DMS153 (cell line): ENCODE measurements around the gene OTUD7B.
"Not testable (repeated sequence)": the region's sequence is repeated elsewhere in the genome, so short reads cannot be mapped to it uniquely, and the experiment has no call there.

Source experiments
- DNase-seq: peaks from one replicate; lab custom pipeline; 2025; lab: John Stamatoyannopoulos, UW

OTUD7B gene

DNA sequence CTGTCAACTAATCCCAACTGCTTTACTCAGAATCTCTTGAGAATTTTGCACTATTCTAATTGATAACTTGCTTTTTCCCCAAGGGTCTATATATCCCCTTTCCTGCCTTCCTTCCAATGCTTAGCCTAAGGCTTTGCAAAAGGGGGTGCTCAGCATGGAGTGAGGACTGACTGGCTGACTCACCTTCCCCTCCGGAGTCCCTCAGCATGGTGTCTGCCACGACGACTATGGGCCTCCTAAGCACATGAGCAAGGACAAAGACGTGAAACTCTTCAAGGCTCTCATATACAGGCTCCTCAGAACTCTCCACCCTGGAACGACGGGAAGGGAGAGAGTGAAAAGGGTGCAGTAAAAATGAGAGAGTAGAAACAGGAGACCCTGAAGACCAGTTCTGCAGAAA lies 60.6 kb downstream of the OTUD7B start:
- no peak for DNase-seq

GRCh38 chr1:149945206-149945605 lies 65.3 kb downstream of the OTUD7B start:
- DNase-seq: no peak

GRCh38 chr1:149942885-149943284 lies 67.6 kb downstream of the OTUD7B start:
- DNase-seq: no peak

DNA sequence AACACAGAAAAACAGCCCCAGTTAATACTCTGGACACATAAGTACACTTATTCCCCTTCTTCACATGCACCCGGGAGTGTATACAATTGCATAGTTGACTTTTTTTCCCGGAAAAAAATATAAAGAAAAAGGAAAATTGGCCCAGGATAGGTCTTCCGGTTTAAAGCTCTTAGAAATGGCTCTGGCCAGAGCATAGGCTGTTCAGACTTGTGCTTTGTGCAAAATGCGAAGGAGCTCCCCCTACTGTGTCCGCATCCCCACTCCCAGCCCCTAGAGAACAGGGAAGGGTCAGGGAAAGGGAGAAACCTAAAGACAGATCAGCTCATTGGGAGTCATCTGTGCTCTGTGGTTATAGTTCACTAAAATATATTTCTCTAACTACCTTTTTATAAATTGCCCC lies 68.3 kb downstream of the OTUD7B start:
- no peak for DNase-seq

- DNase-seq: no peak
Observed at GRCh38 chr1:149940427-149940826, 70.1 kb downstream of the OTUD7B start.

- not testable (repeated sequence) for DNase-seq
Observed at GRCh38 chr1:149938668-149939003, 71.9 kb downstream of the OTUD7B start.

DNA sequence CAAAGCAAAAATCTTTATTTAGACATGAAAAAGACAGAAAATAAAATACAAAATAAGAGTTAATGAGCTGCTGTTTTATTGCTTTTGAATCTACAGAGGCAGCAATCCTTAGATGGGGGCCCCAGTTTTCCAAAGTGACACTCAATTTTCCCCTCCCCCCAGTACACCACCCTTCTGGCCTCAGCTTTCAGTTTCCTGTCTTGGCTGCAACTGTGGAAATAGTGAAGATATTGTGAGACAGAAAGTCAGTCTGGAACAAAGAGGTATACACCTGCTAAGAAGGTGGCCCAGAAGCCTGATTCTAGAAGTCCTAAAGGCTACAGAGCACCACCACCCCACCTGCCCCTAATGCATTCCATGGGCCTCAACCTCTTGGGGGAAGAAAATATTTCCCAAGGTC lies 72.8 kb downstream of the OTUD7B start:
- DNase-seq: no peak

- DNase-seq: peak; percentile 74
Observed at GRCh38 chr1:149936992-149937705, 73.4 kb downstream of the OTUD7B start.

DNA sequence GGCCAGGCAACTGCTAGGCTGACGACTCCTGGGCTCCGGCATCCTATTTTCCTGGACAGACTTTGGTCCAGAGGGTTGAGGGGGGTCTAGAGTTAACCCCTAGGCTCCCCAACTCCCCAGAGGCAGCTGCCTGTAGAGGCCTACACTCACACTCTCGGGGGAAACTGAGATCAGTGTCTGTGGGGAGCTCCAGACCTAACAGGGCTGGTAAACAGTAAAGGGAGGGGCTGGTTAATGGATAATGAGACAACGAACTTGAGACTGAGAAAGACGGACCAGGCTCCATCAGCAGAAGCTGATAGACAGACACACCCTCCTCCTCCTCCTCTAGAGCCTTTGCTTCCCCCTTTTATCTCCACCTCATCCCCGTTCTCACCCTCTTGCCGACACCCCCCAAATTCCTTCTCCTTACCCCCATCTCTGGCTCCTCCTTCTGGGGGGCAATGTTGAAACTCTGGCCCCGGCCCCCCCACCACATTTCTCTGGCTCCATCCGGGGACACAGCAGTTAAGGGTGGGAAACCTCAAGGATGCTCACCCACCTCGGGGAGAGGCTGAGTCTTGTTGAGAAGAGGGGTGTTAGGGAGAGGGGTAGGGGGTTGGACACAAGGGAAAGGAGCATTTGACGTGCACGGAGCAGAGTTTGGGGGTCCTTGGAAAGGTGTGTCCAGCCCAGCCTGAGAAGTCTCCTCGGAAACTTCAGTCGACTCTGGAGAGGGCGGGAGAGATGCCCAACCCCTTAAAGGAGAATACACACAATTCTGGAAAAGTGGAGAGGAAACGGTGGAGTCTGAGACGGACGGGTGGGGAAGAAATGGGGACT lies 74.1 kb downstream of the OTUD7B start, which contains the start of gene MTMR11:
TSS of gene MTMR11 (minus strand) at position 710 of the 822 bp plus-strand sequence. CDS start at position 478, 232 bp downstream.
- no peak for DNase-seq

DNA sequence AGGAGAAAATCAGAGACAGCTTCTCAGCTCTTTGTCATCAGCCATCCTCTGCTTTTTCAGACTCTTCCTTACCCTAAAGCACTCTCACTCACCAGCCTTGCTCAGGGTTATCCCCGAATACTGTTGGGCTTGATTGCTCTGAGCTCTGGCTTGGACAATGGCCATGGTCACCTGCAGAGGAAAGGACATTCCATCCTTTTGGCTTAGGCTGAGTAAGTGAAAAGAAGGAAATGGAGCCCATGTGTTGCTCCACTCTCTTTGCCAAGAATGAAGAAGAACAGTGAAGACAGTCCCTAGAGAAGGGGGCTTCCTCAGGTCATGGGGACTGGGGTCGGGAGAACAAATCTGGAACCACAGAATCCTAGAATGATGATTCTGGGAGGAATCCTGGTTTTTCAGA lies 76.2 kb downstream of the OTUD7B start:
- no peak for DNase-seq

DNA sequence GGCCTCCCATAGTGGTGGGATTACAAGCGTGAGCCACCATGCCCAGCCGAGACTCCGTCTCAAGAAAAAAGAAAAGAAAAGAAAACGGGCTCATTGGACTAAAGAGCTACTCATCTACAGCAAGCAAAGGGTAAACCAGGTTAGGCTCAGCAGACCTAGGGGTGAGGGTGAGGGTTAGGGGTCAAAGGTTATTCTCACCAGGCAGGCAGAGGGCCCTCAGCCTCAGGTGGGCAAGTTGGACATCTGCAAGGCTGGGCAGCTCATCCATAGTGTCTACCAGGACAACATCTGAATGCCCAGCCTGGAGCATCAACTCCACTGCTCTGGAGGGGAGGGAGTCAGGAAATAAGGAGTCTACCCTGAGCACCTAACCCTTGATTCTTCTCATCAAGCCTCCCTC lies 77.3 kb downstream of the OTUD7B start:
- DNase-seq: no peak

- no peak for DNase-seq
Observed at GRCh38 chr1:149932474-149932873, 78.1 kb downstream of the OTUD7B start.

DNA sequence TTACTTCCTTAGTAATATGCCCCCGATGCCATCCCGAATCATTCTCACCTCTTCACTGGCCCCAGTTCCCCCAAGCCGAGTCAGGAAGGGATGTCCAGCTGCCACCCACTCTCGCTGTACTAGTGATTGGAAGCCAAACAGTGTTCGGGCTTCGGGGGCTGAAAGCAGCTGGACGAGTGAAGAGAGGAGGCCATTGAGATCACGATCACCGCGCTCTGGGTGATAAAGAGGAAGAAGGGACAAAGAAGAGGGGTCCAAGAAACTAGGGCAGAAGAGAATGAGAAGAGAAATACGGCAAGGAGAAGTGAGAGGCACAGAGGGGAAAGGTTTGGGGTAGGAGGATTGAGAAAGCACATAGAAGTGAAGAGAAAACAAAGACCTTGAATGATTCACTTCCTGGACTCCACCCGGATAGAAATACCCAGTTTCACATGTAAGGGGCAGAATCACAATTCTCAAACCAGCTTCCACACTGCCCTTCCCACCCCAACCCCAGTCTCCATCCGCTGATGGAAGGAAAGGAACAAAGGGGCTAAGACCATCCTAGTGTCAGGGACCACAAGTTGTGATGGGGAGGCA lies 79.2 kb downstream of the OTUD7B start:
- DNase-seq: no peak

DNA sequence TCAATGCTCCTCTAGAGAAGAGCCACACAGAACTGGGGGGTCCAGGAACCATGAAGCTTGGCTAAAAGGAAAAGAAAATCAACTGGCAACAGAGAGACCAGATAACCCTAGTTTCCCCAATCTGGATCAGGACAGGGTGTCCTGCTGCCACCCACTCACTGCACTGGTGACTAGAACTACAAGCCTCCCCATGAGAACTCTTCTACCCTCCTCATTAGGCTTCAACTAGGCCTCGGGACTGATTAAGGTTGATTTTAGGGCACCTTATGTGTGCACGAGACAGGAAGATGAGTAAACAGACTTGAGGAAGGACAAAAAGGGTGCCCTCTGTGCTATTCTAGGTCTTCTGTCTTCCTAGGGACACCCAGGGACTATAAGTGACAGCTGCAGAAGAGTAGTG lies 80.7 kb downstream of the OTUD7B start:
- no peak for DNase-seq

- DNase-seq: no peak
Observed at GRCh38 chr1:149928401-149928724, 82.2 kb downstream of the OTUD7B start.

DNA sequence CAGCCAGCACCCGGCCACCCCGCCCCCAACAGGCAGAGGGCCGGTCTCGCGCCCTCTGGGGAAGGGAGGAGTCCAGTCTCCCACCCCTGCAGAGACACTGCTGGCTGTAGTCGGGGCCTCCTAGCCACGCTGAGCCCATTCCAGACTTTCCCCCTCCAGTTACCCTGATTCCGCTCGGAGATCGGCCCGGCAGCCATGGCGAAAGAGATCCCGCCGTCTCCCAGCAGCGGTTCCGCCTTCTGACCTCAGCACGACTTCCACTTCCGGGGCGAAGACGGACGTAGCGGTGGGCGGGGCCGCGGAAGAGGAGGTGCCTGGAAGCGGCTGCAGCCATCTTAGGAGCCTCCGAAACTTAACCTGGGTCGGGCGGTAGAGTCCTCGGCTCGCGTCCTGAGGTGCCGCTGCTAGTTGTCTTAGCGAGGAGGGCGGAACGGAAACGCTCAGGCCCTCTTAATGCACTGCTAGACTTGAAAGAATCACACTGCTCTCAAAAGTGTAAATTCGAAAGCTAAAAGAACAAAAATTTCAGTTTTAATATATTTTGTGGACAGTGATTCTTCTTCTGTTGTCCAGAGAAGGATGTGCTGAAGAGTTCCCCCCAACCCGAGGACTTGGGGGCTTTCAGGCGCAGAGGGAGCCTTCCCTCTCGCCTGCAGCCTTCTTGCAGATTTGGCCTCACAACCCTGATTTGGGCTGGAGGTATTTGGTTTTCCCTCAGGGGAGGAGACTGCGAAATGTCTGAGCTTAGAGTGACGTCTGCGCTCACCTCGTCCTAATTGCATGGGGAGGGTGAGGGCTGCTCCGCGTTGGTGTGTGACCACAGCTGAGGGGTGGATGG lies 82.7 kb downstream of the OTUD7B start, which contains the start of gene SF3B4:
TSS of gene SF3B4 (minus strand) at position 241 of the 838 bp plus-strand sequence. CDS start at position 197, 44 bp downstream.
- DNase-seq: peak; percentile 94

GRCh38 chr1:149927056-149927562 lies 83.4 kb downstream of the OTUD7B start:
- DNase-seq: no peak

DNA sequence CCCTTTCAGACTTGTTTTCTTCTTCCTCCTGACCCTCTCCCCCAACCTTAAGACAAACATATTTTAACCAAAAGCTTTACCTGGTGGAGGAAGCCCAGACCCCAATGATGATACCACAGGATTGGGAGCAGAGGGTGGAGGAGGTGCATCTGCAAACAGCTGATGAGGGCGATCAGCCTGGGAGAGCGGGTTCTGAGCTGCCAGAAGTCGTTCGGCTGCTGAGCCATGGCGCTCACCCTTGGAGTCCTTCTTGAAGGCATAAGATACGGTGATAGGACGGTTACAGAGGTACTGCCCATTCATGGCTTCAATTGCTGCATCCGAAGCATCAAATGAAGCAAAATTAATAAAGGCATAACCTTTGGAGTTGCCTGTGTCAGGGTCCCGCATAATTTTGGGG lies 84.2 kb downstream of the OTUD7B start:
- no peak for DNase-seq

GRCh38 chr1:149925751-149926150 lies 84.8 kb downstream of the OTUD7B start:
- no peak for DNase-seq

DNA sequence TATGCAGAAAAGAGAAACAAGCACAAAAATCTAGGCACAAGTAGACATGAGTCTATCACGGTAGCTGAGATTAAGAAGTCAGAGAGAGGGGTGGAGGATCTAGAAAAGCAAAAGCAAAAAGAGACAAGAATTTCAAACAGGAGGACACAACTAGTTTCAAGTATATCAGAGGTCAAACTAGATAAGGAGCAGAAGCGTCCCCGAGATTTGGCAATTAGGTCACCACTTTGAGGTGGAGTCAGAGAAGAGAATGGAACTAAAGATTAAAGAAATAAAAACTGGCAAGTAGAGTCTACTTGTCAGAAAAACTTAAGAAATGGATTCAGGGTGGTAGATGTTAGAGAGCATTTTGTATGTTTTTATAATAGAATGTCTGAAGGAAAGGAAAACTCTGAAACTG lies 85.2 kb downstream of the OTUD7B start:
- no peak for DNase-seq

GRCh38 chr1:149923626-149924025 lies 86.9 kb downstream of the OTUD7B start:
- DNase-seq: no peak

DNA sequence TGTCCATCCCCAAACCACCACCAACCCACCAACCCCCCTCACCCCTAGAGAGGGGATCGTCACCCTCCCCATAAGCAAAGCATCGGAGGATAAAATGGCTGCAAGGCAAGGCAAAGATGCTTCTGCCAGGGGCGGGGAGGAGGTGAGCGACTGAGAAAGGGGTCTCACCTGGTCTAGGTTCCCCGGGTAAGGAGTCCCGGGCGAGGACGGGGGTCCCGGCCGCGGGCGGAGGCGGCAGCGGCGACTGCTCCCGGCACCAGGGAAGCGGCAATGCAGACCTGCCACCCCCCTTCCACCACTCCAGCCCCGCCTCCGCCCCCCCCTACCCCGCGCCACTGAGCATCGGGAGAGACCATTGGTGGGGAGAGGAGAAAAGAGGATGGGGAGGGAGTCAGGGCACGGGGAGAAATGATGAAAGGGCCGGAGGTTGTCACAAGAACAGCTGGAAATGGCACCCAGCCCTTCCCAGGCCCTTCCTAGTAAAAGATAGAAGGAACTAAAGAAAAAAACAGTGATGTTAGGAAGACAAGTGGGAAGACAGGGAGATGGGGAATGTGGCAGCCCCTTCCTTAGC lies 92.9 kb downstream of the OTUD7B start, which contains the start of gene SV2A:
TSS of gene SV2A (minus strand) at position 274 of the 574 bp plus-strand sequence. CDS start 4,004 bp downstream, outside the sequence.
- DNase-seq: peak; percentile 79
